IMR-90 (cell line): ENCODE results near the gene PEF1. TPM values are rescaled to one million over a fixed set of nuclear protein-coding genes. Genes with fewer than 3 reads are reported as not detected.

Experiments
- ATAC-seq: fragments of 200-7000 bp; cut with Tn5 transposase; 2 replicates; pipeline ENCODE4 v1.9.1; 2020; ENCODE audit warnings: low read depth, mild to moderate bottlenecking, moderate library complexity
- BruUV-seq: library from RNA; stranded (reverse); fragments of 400-500 nt; replicated peaks from 2 replicates; lab custom pipeline; 2021; lab: Mats Ljungman, UMichigan
- CTCF ChIA-PET: fragments of 300-600 bp; formaldehyde crosslinking; extraction: SDS; loops from one replicate; lab custom pipeline; 2021; ENCODE audit warnings: antibody characterized with exemption; lab: Yijun Ruan, JAX
- POLR2A ChIA-PET: fragments of 300-600 bp; sonication (Branson Sonifier 250); formaldehyde crosslinking; loops from one replicate; lab custom pipeline; 2022; ENCODE audit warnings: antibody characterized with exemption; ENCODE audit not compliant: unreplicated experiment; lab: Charles Lee
- DNase-seq: peaks from one replicate; pipeline ENCODE4 v3.0.0; 2013
- H2AFZ ChIP-seq: replicated peaks from 2 replicates; pipeline ENCODE3; 2013; ENCODE audit warnings: low read length, mild to moderate bottlenecking; ENCODE audit not compliant: poor library complexity
- H2AK5ac ChIP-seq: 2 replicates; pipeline ENCODE4 v1.6.1; 2013; ENCODE audit warnings: low read depth, low read length, inconsistent platforms
- H2AK9ac ChIP-seq: replicated peaks from 2 replicates; pipeline ENCODE3; 2013; ENCODE audit warnings: mild to moderate bottlenecking, low read depth, low read length, moderate library complexity; ENCODE audit not compliant: poor library complexity
- H2BK120ac ChIP-seq: 2 replicates; pipeline ENCODE4 v1.6.1; 2013; ENCODE audit warnings: low read depth, low read length, inconsistent platforms
- H2BK15ac ChIP-seq: 3 replicates; pipeline ENCODE4 v1.6.1; 2013; ENCODE audit warnings: low read depth, low read length, inconsistent platforms
- H2BK20ac ChIP-seq: 2 replicates; pipeline ENCODE4 v1.6.1; 2013; ENCODE audit warnings: low read depth, mild to moderate bottlenecking, inconsistent platforms, low read length, moderate library complexity
- H2BK5ac ChIP-seq: 2 replicates; pipeline ENCODE4 v1.6.1; 2013; ENCODE audit warnings: mild to moderate bottlenecking, low read depth, low read length, inconsistent platforms; ENCODE audit not compliant: poor library complexity, severe bottlenecking
- H3K14ac ChIP-seq: replicated peaks from 2 replicates; pipeline ENCODE4 v1.6.1; 2013; ENCODE audit warnings: low read depth, low read length, inconsistent platforms
- H3K18ac ChIP-seq: 2 replicates; pipeline ENCODE4 v1.6.1; 2013; ENCODE audit warnings: low read depth, low read length, control low read depth
- H3K23ac ChIP-seq: 2 replicates; pipeline ENCODE4 v1.6.1; 2013; ENCODE audit warnings: low read depth, low read length, inconsistent platforms
- H3K27ac ChIP-seq: 2 replicates; pipeline ENCODE4 v1.5.1; 2013; ENCODE audit warnings: mild to moderate bottlenecking, control low read depth, low read length; ENCODE audit not compliant: insufficient read depth
- H3K27me3 ChIP-seq: 2 replicates; pipeline ENCODE4 v1.6.1; 2013; ENCODE audit warnings: low read length; ENCODE audit not compliant: control insufficient read depth, insufficient read depth
- H3K36me3 ChIP-seq: 2 replicates; pipeline ENCODE4 v1.6.1; 2013; ENCODE audit warnings: low read length, mixed read lengths; ENCODE audit not compliant: control insufficient read depth, insufficient read depth
- H3K4ac ChIP-seq: 2 replicates; pipeline ENCODE4 v1.6.1; 2013; ENCODE audit warnings: low read depth, low read length, inconsistent platforms
- H3K4me1 ChIP-seq: 2 replicates; pipeline ENCODE4 v1.6.1; 2013; ENCODE audit warnings: low read length, mixed read lengths; ENCODE audit not compliant: control insufficient read depth, insufficient read depth
- H3K4me2 ChIP-seq: 2 replicates; pipeline ENCODE4 v1.6.1; 2013; ENCODE audit warnings: low read depth, mild to moderate bottlenecking, control low read depth, low read length, moderate library complexity
- H3K4me3 ChIP-seq: 2 replicates; pipeline ENCODE4 v1.5.1; 2013; ENCODE audit warnings: low read depth, mild to moderate bottlenecking, control low read depth, low read length, moderate library complexity; ENCODE audit not compliant: insufficient read depth
- H3K56ac ChIP-seq: 2 replicates; pipeline ENCODE4 v1.6.1; 2013; ENCODE audit warnings: low read length, inconsistent platforms; ENCODE audit not compliant: insufficient read depth; ENCODE audit errors: extremely low read depth
- H3K79me1 ChIP-seq, 2 experiments: 2 replicates each; pipeline ENCODE4 v1.6.1; 2013; ENCODE audit warnings: low read length in 2 of 2, inconsistent platforms in 1 of 2, low read depth in 1 of 2
- H3K9ac ChIP-seq: 2 replicates; pipeline ENCODE4 v1.6.1; 2013; ENCODE audit warnings: low read depth, low read length, control low read depth
- H3K9me1 ChIP-seq: 2 replicates; pipeline ENCODE4 v1.6.1; 2013; ENCODE audit warnings: low read length, inconsistent platforms; ENCODE audit not compliant: insufficient read depth
- H3K9me3 ChIP-seq: 2 replicates; pipeline ENCODE4 v1.6.1; 2013; ENCODE audit warnings: low read length; ENCODE audit not compliant: control insufficient read depth, insufficient read depth
- H4K20me1 ChIP-seq: 2 replicates; pipeline ENCODE4 v1.6.1; 2013; ENCODE audit warnings: low read length, inconsistent platforms; ENCODE audit not compliant: insufficient read depth
- H4K5ac ChIP-seq: 2 replicates; pipeline ENCODE4 v1.6.1; 2013; ENCODE audit warnings: mild to moderate bottlenecking, low read depth, low read length, control low read depth
- H4K8ac ChIP-seq, 2 experiments: 2 replicates each; pipeline ENCODE4 v1.6.1; 2013; ENCODE audit warnings: low read depth in 2 of 2, low read length in 2 of 2, control low read depth in 1 of 2, inconsistent platforms in 1 of 2
- H4K91ac ChIP-seq: 2 replicates; pipeline ENCODE4 v1.6.1; 2013; ENCODE audit warnings: low read depth, low read length, inconsistent platforms; ENCODE audit not compliant: insufficient read depth
- CEBPB ChIP-seq: IDR thresholded peaks from 2 replicates; pipeline ENCODE4 v1.6.1; 2012; ENCODE audit warnings: low read depth, low read length, improper control_type of control experiment
- CTCF ChIP-seq: conservative IDR thresholded peaks from 2 replicates; pipeline ENCODE4 v1.5.1; 2012; ENCODE audit warnings: mild to moderate bottlenecking, low read depth, low read length, improper control_type of control experiment
- FOS ChIP-seq: fragments of 150-350 bp; IDR thresholded peaks from 2 replicates; pipeline ENCODE4 v1.6.1; 2016; ENCODE audit warnings: low read depth, low read length
- MAFK ChIP-seq: IDR thresholded peaks from 2 replicates; pipeline ENCODE4 v1.6.1; 2012; ENCODE audit warnings: low read depth, low read length, improper control_type of control experiment
- MXI1 ChIP-seq: IDR thresholded peaks from 2 replicates; pipeline ENCODE4 v1.6.1; 2012; ENCODE audit warnings: low read depth, mild to moderate bottlenecking, low read length, moderate library complexity, borderline replicate concordance
- RAD21 ChIP-seq: IDR thresholded peaks from 2 replicates; pipeline ENCODE4 v1.6.1; 2012; ENCODE audit warnings: low read length, improper control_type of control experiment
- SMC3 ChIP-seq: fragments of 150-350 bp; IDR thresholded peaks from 2 replicates; pipeline ENCODE4 v1.6.1; 2016; ENCODE audit warnings: low read depth, mild to moderate bottlenecking, antibody characterized with exemption, low read length, moderate library complexity
- WGBS, 2 experiments: methylation state at CpG; one replicate each; pipeline versions ENCODE4 v1.1.5 to v1.1.7; 2013; ENCODE audit warnings: missing lambda C conversion rate in 2 of 2; ENCODE audit not compliant: insufficient read length in 1 of 2; ENCODE audit errors: extremely low coverage in 2 of 2; 5-methylcytosine and 5-hydroxymethylcytosine counted together
- dilution Hi-C: fragments of 300-500 bp; cut with HindIII; formaldehyde crosslinking; loops from one replicate; pipeline ENCODE4 v1.14.3; 2018; ENCODE audit warnings: low sequenced_read_pairs; ENCODE audit not compliant: unreplicated experiment
- in situ Hi-C: fragments of 300-500 bp; cut with MboI; formaldehyde crosslinking; loops from 3 replicates; pipeline ENCODE4 v1.14.3; 2019; ENCODE audit warnings: low sequenced_read_pairs, inconsistent platforms, mixed read lengths
- intact Hi-C: fragments of 100-400 bp; cut with micrococcal nuclease; formaldehyde crosslinking; loops from 2 replicates; pipeline ENCODE4 v1.10.0; 2022
- polyA plus RNA-seq, 3 experiments: library from polyadenylated mRNA; depleted of rRNA; stranded (reverse); fragments of >200 nt; gene quantifications; 2 replicates each; pipeline ENCODE4 v1.2.3, GENCODE V29; 2012; ENCODE audit warnings: low replicate concordance in 1 of 3
- total RNA-seq: library from RNA; depleted of rRNA; stranded (reverse); fragments of >200 nt; gene quantifications from 2 replicates; pipeline ENCODE4 v1.2.3, GENCODE V29; 2012
- TF ChIP-seq, protein P1 (sequence below): fragments of 150-350 bp; IDR thresholded peaks from 2 replicates; pipeline ENCODE4 v1.6.1; 2017; ENCODE audit warnings: mild to moderate bottlenecking, antibody characterized with exemption, low read length, low read depth

Gene PEF1
- total and polyA plus RNA-seq, 2 of the 4 experiments (the other 2 are of a cell fraction): 84.2 to 104 TPM

- ATAC-seq (peak; percentile 67), DNase-seq (no peak)
- no peak overlapping the region for H3K4me3 ChIP-seq
- H3K18ac ChIP-seq: no peak overlapping the region
- H2AK5ac ChIP-seq: no peak overlapping the region
- H3K56ac ChIP-seq: no peak overlapping the region
- no peak overlapping the region for H2BK15ac ChIP-seq
- peak overlapping the region; percentile 34 for H2AK9ac ChIP-seq
- no peaks in the 10 kb centered on the region for H3K9me3 ChIP-seq
- H3K23ac ChIP-seq: no peak overlapping the region
- WGBS, 2 experiments: 61% methylated on average over 9 of the region's 14 CpGs; no CpG with 5 or more reads in 1 of the 2 experiments
- H3K4ac ChIP-seq: no peak overlapping the region
- no peak overlapping the region for H2BK120ac ChIP-seq
- no peak overlapping the region for H3K27ac ChIP-seq
- H3K14ac ChIP-seq: no peak overlapping the region
- no peak for TF ChIP-seq CEBPB
- peak; percentile 48 for TF ChIP-seq MAFK
- no peak for TF ChIP-seq RAD21
- peak; percentile 53 for TF ChIP-seq CTCF
- TF ChIP-seq SMC3: no peak
- TF ChIP-seq, protein P1, sequence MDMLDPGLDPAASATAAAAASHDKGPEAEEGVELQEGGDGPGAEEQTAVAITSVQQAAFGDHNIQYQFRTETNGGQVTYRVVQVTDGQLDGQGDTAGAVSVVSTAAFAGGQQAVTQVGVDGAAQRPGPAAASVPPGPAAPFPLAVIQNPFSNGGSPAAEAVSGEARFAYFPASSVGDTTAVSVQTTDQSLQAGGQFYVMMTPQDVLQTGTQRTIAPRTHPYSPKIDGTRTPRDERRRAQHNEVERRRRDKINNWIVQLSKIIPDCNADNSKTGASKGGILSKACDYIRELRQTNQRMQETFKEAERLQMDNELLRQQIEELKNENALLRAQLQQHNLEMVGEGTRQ: no peak
- no peak for TF ChIP-seq FOS
- no peak for TF ChIP-seq MXI1
- H4K91ac ChIP-seq: no peak overlapping the region
- H4K5ac ChIP-seq: no peak overlapping the region
- H4K8ac ChIP-seq: no peak overlapping the region
- in situ Hi-C loops (no loop called here), intact Hi-C loops (no loop called here), dilution Hi-C loops (no loop called here)
- no peaks in the 10 kb centered on the region for H4K20me1 ChIP-seq
- POLR2A ChIA-PET: interaction anchor here (0.6 kb wide), 1 partner anchor 14 kb away, joined by 30 read pairs; no protein-coding TSS in a partner anchor
- peak overlapping the region; percentile 52 for H2AFZ ChIP-seq
- peaks cover 3% of the 10 kb centered on the region; the same call in 1 of the 2 replicates for H3K9me1 ChIP-seq
- CTCF ChIA-PET: interaction anchor here (1.0 to 1.2 kb wide), 3 partner anchors 9 to 91 kb away, joined by 3 to 4 read pairs (median 3); no protein-coding TSS in a partner anchor
- no peak overlapping the region for H3K9ac ChIP-seq
- H3K79me1 ChIP-seq: no peaks in the 10 kb centered on the region
- H2BK20ac ChIP-seq: no peak overlapping the region
- no peak overlapping the region for H2BK5ac ChIP-seq
- H3K36me3 ChIP-seq: no peaks in the 10 kb centered on the region
- H3K27me3 ChIP-seq: peaks cover 19% of the 10 kb centered on the region
- no TSS peak for BruUV-seq
- H3K4me2 ChIP-seq: no peak overlapping the region
- H3K4me1 ChIP-seq: peaks cover 7% of the 10 kb centered on the region; the same call in 1 of the 2 replicates
Measured at GRCh38 chr1:31587720-31588423, 56.8 kb downstream of the PEF1 start.
